T follicular helper cell (primary cell): Measurements from ENCODE around the gene ABCA13.
"Not testable (repeated sequence)": the region's sequence is repeated elsewhere in the genome, so short reads cannot be mapped to it uniquely, and the experiment has no call there.

Experiments
- DNase-seq: peaks from one replicate; pipeline ENCODE4 v3.0.0-alpha.2; 2020; ENCODE audit warnings: low read depth

The ABCA13 gene

GRCh38 chr7:48173756-48174382, 2.6 kb downstream of the ABCA13 start:
- no peak for DNase-seq

- DNase-seq, result no peak
Observed at GRCh38 chr7:48175019-48175418, 3.8 kb downstream of the ABCA13 start.

GRCh38 chr7:48176356-48176893, 5.2 kb downstream of the ABCA13 start:
- DNase-seq, result no peak

GRCh38 chr7:48177271-48177670, 6.0 kb downstream of the ABCA13 start:
- no peak for DNase-seq

- no peak for DNase-seq
Observed at GRCh38 chr7:48179496-48180030, 8.3 kb downstream of the ABCA13 start.

GRCh38 chr7:48180981-48181380, 9.7 kb downstream of the ABCA13 start:
- DNase-seq, result no peak

- DNase-seq, result no peak
Observed at GRCh38 chr7:48182718-48183369, 11.6 kb downstream of the ABCA13 start.

GRCh38 chr7:48183370-48183743, 12.1 kb downstream of the ABCA13 start:
- DNase-seq, result no peak

GRCh38 chr7:48183965-48184364, 12.7 kb downstream of the ABCA13 start:
- DNase-seq, result no peak

GRCh38 chr7:48188776-48189520, 17.7 kb downstream of the ABCA13 start:
- DNase-seq, result no peak

- no peak for DNase-seq
Observed at GRCh38 chr7:48192996-48193395, 21.7 kb downstream of the ABCA13 start.

GRCh38 chr7:48193421-48193820, 22.2 kb downstream of the ABCA13 start:
- DNase-seq, result no peak

- DNase-seq, result not testable (repeated sequence)
Observed at GRCh38 chr7:48200946-48201589, 29.8 kb downstream of the ABCA13 start.

- DNase-seq, result not testable (repeated sequence)
Observed at GRCh38 chr7:48202916-48203315, 31.7 kb downstream of the ABCA13 start.

- no peak for DNase-seq
Observed at GRCh38 chr7:48207155-48207675, 36.0 kb downstream of the ABCA13 start.

- no peak for DNase-seq
Observed at GRCh38 chr7:48209004-48209600, 37.8 kb downstream of the ABCA13 start.

- no peak for DNase-seq
Observed at GRCh38 chr7:48213226-48213625, 42.0 kb downstream of the ABCA13 start.

- DNase-seq, result no peak
Observed at GRCh38 chr7:48217266-48217665, 46.0 kb downstream of the ABCA13 start.

GRCh38 chr7:48217753-48218152, 46.5 kb downstream of the ABCA13 start:
- DNase-seq, result no peak

- DNase-seq, result no peak
Observed at GRCh38 chr7:48224042-48224441, 52.8 kb downstream of the ABCA13 start.

- no peak for DNase-seq
Observed at GRCh38 chr7:48225101-48225500, 53.8 kb downstream of the ABCA13 start.
